ENCODE results near the gene OVOL1. TPM values are rescaled to one million over a fixed set of nuclear protein-coding genes. Genes with fewer than 3 reads are reported as not detected.
A peak's percentile ranks its signal among the peaks of the same experiment; 100 is the strongest.

The OVOL1 gene
- total RNA-seq, 4 donors from 2014 or later = 0.62 TPM; not detected in 3

DNA sequence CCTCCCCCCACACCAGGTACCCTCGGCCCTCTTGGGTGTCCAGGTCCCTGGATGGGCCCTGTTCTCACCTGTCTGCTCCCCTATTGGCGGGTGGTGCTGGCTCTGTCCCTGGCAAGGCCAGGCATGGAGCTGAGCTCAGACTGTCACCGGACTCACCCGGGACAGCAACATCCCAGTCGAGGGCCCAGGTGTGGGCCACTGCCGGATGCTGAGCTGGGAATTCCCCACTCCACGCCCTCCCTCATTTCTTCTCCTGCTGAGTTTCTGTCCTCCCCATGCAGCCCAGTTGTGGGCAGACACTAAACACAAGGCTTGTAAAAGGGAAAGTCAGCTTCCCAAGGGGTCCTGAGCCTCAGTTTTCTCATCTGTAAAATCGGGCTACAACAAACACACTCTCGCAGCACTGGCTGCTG, 4.0 kb upstream of the OVOL1 start:
- WGBS, 2 donors (ENCODE audit: low coverage in 1 of 2) = 82 to 90% methylated on average over 2 of the region's 9 CpGs
- no peak overlapping the region for H3K4me3 ChIP-seq
- H3K9me3 ChIP-seq = no peaks in the 10 kb centered on the region
- H3K36me3 ChIP-seq = peaks cover 0 to 17% of the 10 kb centered on the region in 2 donors
- TF ChIP-seq, protein P1, sequence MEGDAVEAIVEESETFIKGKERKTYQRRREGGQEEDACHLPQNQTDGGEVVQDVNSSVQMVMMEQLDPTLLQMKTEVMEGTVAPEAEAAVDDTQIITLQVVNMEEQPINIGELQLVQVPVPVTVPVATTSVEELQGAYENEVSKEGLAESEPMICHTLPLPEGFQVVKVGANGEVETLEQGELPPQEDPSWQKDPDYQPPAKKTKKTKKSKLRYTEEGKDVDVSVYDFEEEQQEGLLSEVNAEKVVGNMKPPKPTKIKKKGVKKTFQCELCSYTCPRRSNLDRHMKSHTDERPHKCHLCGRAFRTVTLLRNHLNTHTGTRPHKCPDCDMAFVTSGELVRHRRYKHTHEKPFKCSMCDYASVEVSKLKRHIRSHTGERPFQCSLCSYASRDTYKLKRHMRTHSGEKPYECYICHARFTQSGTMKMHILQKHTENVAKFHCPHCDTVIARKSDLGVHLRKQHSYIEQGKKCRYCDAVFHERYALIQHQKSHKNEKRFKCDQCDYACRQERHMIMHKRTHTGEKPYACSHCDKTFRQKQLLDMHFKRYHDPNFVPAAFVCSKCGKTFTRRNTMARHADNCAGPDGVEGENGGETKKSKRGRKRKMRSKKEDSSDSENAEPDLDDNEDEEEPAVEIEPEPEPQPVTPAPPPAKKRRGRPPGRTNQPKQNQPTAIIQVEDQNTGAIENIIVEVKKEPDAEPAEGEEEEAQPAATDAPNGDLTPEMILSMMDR (IDR thresholded peaks at IDR 0.05) = no peak
- TF ChIP-seq POLR2AphosphoS5 (IDR thresholded peaks at IDR 0.05) (no peak), EP300 (IDR thresholded peaks at IDR 0.05) (no peak), POLR2A (IDR thresholded peaks at IDR 0.05) (no peak)
- peaks cover 0 to 53% (median 22%) of the 10 kb centered on the region in 3 donors for H3K4me1 ChIP-seq
- H3K27ac ChIP-seq = no peak overlapping the region
- H3K27me3 ChIP-seq = peaks cover 40% of the 10 kb centered on the region
- ATAC-seq = no peak

DNA sequence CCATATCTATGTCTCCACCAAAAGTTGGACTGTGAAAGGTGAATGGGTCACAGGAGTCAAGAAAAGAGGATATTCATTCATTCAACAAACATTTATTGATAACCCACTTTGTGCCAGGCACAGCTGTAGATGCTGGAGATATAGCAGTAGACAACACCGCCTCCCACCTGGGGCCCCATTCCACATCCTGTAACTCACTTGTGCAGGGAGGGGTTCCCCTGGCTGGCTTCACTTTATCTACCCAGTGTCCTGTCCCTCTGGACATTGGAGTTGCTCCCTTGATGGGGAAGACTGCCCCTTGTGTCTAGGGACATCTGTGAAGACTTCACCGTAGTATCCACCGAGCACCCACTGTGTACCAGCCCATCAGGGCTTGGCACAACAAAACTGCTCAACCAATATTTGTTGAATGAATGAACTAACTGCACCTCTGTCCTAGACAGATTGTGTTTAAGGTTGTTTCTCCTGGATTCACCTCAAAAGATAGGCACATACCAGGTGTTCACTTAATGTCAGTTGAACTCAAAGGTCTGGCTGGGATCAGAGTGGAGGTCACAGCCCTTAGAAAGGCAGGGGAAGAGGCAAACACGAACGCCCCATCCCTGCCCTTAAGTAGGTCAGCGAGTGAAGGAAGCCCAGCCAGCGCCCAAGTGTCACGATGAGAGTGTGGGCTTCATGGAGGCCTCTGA, 1.4 kb upstream of the OVOL1 start:
- peaks cover 64% of the 10 kb centered on the region for H3K27me3 ChIP-seq
- WGBS, 2 donors (ENCODE audit: low coverage in 1 of 2) = 75 to 100% methylated on average over 2 to 6 of the region's 8 CpGs
- ATAC-seq = no peak
- H3K9me3 ChIP-seq = no peaks in the 10 kb centered on the region
- H3K27ac ChIP-seq = no peak overlapping the region
- H3K4me1 ChIP-seq = peaks cover 0 to 39% (median 14%) of the 10 kb centered on the region in 3 donors
- H3K36me3 ChIP-seq = no peaks in the 10 kb centered on the region
- no peak for TF ChIP-seq EP300 (IDR thresholded peaks at IDR 0.05)
- no peak for TF ChIP-seq POLR2A (IDR thresholded peaks at IDR 0.05)
- no peak for TF ChIP-seq POLR2AphosphoS5 (IDR thresholded peaks at IDR 0.05)
- TF ChIP-seq, protein P1 (IDR thresholded peaks at IDR 0.05) = no peak
- no peak overlapping the region for H3K4me3 ChIP-seq

DNA sequence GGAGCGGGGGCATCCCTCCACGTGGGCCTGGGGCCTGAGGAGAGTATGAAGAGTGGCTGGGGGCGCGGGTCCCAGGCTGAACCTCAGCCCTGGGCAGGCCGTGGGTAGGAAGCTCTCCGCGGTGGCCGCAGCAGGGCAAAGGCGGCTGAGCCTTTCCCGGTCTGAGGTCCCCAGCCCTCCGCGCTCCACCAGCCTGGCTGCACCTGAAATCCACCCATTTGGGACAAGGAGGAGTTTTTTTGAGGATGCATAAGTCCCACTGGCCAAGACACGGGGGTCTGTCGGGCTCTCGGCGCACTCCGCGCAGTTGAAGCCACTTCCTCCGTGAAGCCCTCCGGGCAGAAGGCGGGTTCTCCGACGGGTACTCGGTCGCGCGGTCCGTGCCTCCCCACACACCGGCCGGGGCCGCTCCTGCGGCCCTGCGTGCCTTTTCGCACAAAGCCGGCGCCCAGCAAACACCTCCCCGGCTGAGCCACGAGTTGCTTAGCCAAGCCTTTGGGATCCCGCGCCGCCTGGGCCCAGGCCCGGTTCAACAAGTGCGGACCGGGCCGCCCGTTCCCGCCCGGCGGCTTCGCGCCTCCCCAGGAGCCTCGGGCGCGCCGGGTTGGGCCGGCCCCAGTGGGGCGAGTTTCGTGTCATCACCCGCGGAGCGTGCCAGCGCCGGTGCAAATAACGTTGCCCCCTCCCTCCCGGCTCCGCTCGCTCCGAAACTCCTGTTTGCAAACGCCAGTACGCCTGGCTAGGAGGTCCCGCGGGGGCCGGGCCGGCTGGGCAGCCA, 666 bp upstream of the OVOL1 start:
- H3K9me3 ChIP-seq = no peaks in the 10 kb centered on the region
- H3K27me3 ChIP-seq = peaks cover 69% of the 10 kb centered on the region
- WGBS, 2 donors (ENCODE audit: low coverage in 1 of 2) = 46% methylated on average over 3 of the region's 74 CpGs; no CpG with 5 or more reads in 1 of the 2 donors
- peak overlapping the region in 1 of 2 donors; percentile 40 for H3K4me3 ChIP-seq
- ATAC-seq = peak; percentile 32
- peaks cover 0 to 36% (median 14%) of the 10 kb centered on the region in 3 donors for H3K4me1 ChIP-seq
- H3K36me3 ChIP-seq = no peaks in the 10 kb centered on the region
- H3K27ac ChIP-seq = no peak overlapping the region
- TF ChIP-seq, protein P1 (IDR thresholded peaks at IDR 0.05) = no peak
- TF ChIP-seq POLR2A (IDR thresholded peaks at IDR 0.05) (no peak), EP300 (IDR thresholded peaks at IDR 0.05) (no peak), POLR2AphosphoS5 (IDR thresholded peaks at IDR 0.05) (no peak)

DNA sequence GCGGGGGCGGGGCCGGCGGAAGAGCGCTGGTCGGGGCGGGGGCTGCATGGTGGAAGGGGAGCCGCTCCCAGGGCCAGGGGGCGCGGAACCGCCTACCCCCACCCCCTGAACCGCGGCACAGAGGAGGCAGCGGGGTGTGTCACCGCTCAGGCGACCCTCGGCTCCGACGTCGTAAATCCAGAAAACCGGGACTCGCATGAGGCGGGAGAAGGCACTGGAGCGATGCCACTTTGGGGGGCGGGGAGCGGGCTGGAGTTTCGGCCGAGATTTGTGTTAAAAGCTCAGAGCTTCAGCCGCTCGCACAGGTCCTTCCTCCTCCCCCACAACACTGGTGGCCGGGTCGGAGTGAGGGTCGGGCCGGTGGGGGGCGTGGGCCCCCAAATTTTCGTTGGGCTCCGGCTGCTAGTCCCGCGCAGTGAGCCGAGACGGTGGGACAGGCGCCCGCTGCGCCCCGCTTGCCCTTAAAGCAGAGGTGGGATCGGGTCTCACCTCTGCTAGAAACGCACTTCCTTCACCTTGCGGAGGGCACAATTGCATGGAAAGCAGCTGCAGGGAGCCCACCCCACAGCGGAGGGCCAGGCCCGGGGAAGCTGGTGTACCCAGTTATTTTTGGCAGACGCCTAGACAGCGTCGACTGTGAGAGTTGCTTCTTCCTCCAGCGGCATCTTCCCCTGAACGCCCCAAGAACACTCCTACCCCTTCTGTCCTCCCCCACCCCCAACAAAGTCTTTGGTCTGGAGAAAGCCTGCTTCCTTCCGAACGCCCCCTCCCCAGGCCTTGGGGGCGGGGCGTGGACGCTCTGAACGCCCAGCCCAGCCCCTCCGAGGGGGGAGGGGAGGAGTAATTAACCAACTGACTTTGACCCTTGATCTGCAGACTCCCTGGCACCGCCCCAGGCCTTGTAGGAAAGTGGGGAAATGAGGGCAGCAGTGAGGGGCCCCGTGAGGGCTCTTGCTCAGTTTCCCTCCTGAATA, 1.1 kb downstream of the OVOL1 start:
- Histone ChIP-seq H3K9me3 (no peaks in the 10 kb centered on the region), H3K27ac (no peak overlapping the region), H3K4me1 (peaks cover 0 to 28% (median 14%) of the 10 kb centered on the region in 3 donors), H3K27me3 (peaks cover 82% of the 10 kb centered on the region), H3K4me3 (peak overlapping the region in 1 of 2 donors; percentile 40), H3K36me3 (no peaks in the 10 kb centered on the region)
- WGBS, 2 donors (ENCODE audit: low coverage in 1 of 2) = 1% methylated on average over 15 of the region's 64 CpGs; no CpG with 5 or more reads in 1 of the 2 donors
- no peak for ATAC-seq
- TF ChIP-seq POLR2AphosphoS5 (IDR thresholded peaks at IDR 0.05) (no peak), POLR2A (IDR thresholded peaks at IDR 0.05) (no peak), EP300 (IDR thresholded peaks at IDR 0.05) (no peak)
- TF ChIP-seq, protein P1 (IDR thresholded peaks at IDR 0.05) = no peak

All from gastroesophageal sphincter (tissue), 4 donors.